Neural progenitor cell (in vitro differentiated cells): ENCODE results near the gene CREB3L2.
"Not testable (repeated sequence)": the region's sequence is repeated elsewhere in the genome, so short reads cannot be mapped to it uniquely, and the experiment has no call there.

Source experiments
- CTCF ChIP-seq: fragments of 200-600 bp; sonication (generic); IDR thresholded peaks from 2 replicates; pipeline ENCODE4 v1.5.1; 2017; ENCODE audit warnings: antibody characterized with exemption, mild to moderate bottlenecking
- EZH2 ChIP-seq: fragments of 200-600 bp; sonication (generic); IDR thresholded peaks from 2 replicates; pipeline ENCODE4 v1.6.1; 2017; ENCODE audit warnings: antibody characterized with exemption, mild to moderate bottlenecking, moderate library complexity

GRCh38 chr7:137832990-137833389, 168.9 kb downstream of the CREB3L2 start:
- TF ChIP-seq CTCF, EZH2: not testable (repeated sequence)
